Colonic mucosa (tissue), 4 donors: ENCODE results near the gene CCDC71. TPM values are rescaled to one million over a fixed set of nuclear protein-coding genes. Genes with fewer than 3 reads are reported as not detected.

Source experiments
- DNase-seq: peaks from one replicate; pipeline ENCODE4 v3.0.0-alpha.2; 2020
- H3K27ac ChIP-seq: fragments of 200-600 bp; one replicate; pipeline ENCODE4 v1.8.0; 2021
- H3K27me3 ChIP-seq: fragments of 200-600 bp; one replicate; pipeline ENCODE4 v1.8.0; 2021
- H3K36me3 ChIP-seq: fragments of 200-600 bp; one replicate; pipeline ENCODE4 v1.8.0; 2021
- H3K4me1 ChIP-seq: fragments of 200-600 bp; one replicate; pipeline ENCODE4 v1.8.0; 2021; ENCODE audit warnings: mild to moderate bottlenecking
- H3K4me3 ChIP-seq: fragments of 200-600 bp; one replicate; pipeline ENCODE4 v1.8.0; 2021
- H3K9ac ChIP-seq, 2 donors: one replicate each; pipeline ENCODE4 v1.7.0; 2013; ENCODE audit warnings: control low read depth in 2 of 2, low read depth in 2 of 2, low read length in 2 of 2
- H3K9me3 ChIP-seq: fragments of 200-600 bp; one replicate; pipeline ENCODE4 v1.8.0; 2021
- CTCF ChIP-seq: fragments of 200-600 bp; IDR thresholded peaks from one replicate; pipeline ENCODE4 v1.8.0; 2022; ENCODE audit warnings: antibody characterized with exemption, mild to moderate bottlenecking
- intact Hi-C: fragments of 100-400 bp; cut with DNase I; formaldehyde crosslinking; loops from one replicate; pipeline ENCODE4 v1.14.1; 2022
- total RNA-seq, 2 donors: library from RNA; stranded (reverse); fragmentation: NEBNext Ultra II Directional in 1 of 2; extraction: Animal tissue kit (Norgen Biotek cat#: 25700) in 1 of 2; gene quantifications; one replicate each; pipeline ENCODE4 v1.2.1, GENCODE V29; 2021
- donor health status: healthy.
- donor health status: DM: no; HTN: no; CAD: no.
- donor health status: DM: no; HTN: no; CAD: no.

Gene CCDC71
- total RNA-seq, 2 donors from 2014 or later, result 17.8 to 22.6 TPM

- intact Hi-C loops, result no loop called here
- H3K36me3 ChIP-seq, result no peaks in the 10 kb centered on the region
- no peak for DNase-seq
- H3K27ac ChIP-seq, result no peak overlapping the region
- TF ChIP-seq CTCF, result no peak
- H3K27me3 ChIP-seq, result no peaks in the 10 kb centered on the region
- H3K4me3 ChIP-seq, result no peak overlapping the region
- H3K9ac ChIP-seq, result no peak overlapping the region
- H3K4me1 ChIP-seq, result peaks cover 3% of the 10 kb centered on the region
- H3K9me3 ChIP-seq, result no peaks in the 10 kb centered on the region
Measured at GRCh38 chr3:49161808-49162530, 4.2 kb downstream of the CCDC71 start.

- Histone ChIP-seq H3K27ac (no peak overlapping the region), H3K4me1 (peaks cover 3% of the 10 kb centered on the region), H3K27me3 (no peaks in the 10 kb centered on the region), H3K9ac (no peak overlapping the region), H3K36me3 (no peaks in the 10 kb centered on the region), H3K9me3 (no peaks in the 10 kb centered on the region), H3K4me3 (no peak overlapping the region)
- intact Hi-C loops, result no loop called here
- DNase-seq, result no peak
- TF ChIP-seq CTCF, result no peak
Measured at GRCh38 chr3:49161197-49161596, 4.9 kb downstream of the CCDC71 start.

- Histone ChIP-seq H3K27ac (no peak overlapping the region), H3K9me3 (no peaks in the 10 kb centered on the region), H3K4me3 (no peak overlapping the region), H3K27me3 (no peaks in the 10 kb centered on the region), H3K4me1 (no peaks in the 10 kb centered on the region), H3K36me3 (no peaks in the 10 kb centered on the region), H3K9ac (no peak overlapping the region)
- DNase-seq, result no peak
- intact Hi-C loops, result no loop called here
- TF ChIP-seq CTCF, result no peak
Measured at GRCh38 chr3:49158792-49159191, 7.3 kb downstream of the CCDC71 start.

GRCh38 chr3:49158103-49158709 lies 7.9 kb downstream of the CCDC71 start:
- Histone ChIP-seq H3K4me1 (no peaks in the 10 kb centered on the region), H3K27me3 (no peaks in the 10 kb centered on the region), H3K36me3 (no peaks in the 10 kb centered on the region), H3K27ac (no peak overlapping the region), H3K9me3 (no peaks in the 10 kb centered on the region), H3K4me3 (no peak overlapping the region), H3K9ac (no peak overlapping the region)
- peak; percentile 40 for TF ChIP-seq CTCF
- intact Hi-C loops, result no loop called here
- peak; percentile 79 for DNase-seq

- DNase-seq, result no peak
- Histone ChIP-seq H3K9me3 (no peaks in the 10 kb centered on the region), H3K4me1 (no peaks in the 10 kb centered on the region), H3K36me3 (no peaks in the 10 kb centered on the region), H3K27ac (no peak overlapping the region), H3K9ac (no peak overlapping the region), H3K4me3 (no peak overlapping the region), H3K27me3 (no peaks in the 10 kb centered on the region)
- intact Hi-C loops, result no loop called here
- no peak for TF ChIP-seq CTCF
Measured at GRCh38 chr3:49157289-49157688, 8.8 kb downstream of the CCDC71 start.
